ENCODE data around the gene HPN.

DNA sequence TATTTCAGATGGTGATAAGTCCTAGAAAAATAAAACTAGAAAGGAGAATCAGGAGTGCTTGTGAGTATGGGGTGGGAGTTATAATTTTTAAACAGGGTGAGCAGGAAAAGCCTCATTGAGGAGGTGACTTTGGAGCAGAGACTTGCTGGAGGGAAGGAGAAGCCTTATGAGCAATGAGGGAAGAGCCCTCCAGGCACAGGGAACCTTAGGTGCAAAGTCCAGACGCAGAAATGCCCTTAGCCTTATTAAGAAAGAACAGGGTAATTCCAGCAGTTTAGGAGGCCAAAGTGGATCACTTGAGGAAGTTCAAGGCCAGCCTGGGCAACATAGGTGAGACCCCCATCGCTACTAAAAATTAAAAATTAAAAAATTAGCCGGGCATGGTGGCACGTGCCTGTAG is 53.1 kb downstream of the HPN start:
- TF ChIP-seq, protein P1, sequence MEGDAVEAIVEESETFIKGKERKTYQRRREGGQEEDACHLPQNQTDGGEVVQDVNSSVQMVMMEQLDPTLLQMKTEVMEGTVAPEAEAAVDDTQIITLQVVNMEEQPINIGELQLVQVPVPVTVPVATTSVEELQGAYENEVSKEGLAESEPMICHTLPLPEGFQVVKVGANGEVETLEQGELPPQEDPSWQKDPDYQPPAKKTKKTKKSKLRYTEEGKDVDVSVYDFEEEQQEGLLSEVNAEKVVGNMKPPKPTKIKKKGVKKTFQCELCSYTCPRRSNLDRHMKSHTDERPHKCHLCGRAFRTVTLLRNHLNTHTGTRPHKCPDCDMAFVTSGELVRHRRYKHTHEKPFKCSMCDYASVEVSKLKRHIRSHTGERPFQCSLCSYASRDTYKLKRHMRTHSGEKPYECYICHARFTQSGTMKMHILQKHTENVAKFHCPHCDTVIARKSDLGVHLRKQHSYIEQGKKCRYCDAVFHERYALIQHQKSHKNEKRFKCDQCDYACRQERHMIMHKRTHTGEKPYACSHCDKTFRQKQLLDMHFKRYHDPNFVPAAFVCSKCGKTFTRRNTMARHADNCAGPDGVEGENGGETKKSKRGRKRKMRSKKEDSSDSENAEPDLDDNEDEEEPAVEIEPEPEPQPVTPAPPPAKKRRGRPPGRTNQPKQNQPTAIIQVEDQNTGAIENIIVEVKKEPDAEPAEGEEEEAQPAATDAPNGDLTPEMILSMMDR (IDR thresholded peaks at IDR 0.05; ENCODE audit: low read length): no peak
- no peak for TF ChIP-seq EZH2phosphoT487 (IDR thresholded peaks at IDR 0.05; ENCODE audit: low read length)

Data from MM.1S (cell line).